HEK293 (cell line): Measurements from ENCODE around the gene AKAP8.

Experiments used
- CTCF ChIP-seq: fragments of 450-650 bp; formaldehyde crosslinking; IDR thresholded peaks from 2 replicates; pipeline ENCODE4 v1.5.1; 2016; ENCODE audit warnings: missing biosample characterization, missing genetic modification characterization
- MEIS1 ChIP-seq: sonication (generic); formaldehyde crosslinking; IDR thresholded peaks from 2 replicates; pipeline ENCODE4 v1.8.1; 2022; ENCODE audit warnings: missing genetic modification reagents, mild to moderate bottlenecking, borderline replicate concordance
- PATZ1 ChIP-seq: fragments of 450-650 bp; formaldehyde crosslinking; IDR thresholded peaks from 2 replicates; pipeline ENCODE4 v1.5.1; 2016; ENCODE audit warnings: missing biosample characterization, missing genetic modification characterization
- SCRT1 ChIP-seq: fragments of 450-650 bp; formaldehyde crosslinking; IDR thresholded peaks from 2 replicates; pipeline ENCODE4 v1.5.1; 2016; ENCODE audit warnings: missing biosample characterization, missing genetic modification characterization, borderline replicate concordance
- YY1 ChIP-seq: fragments of 450-650 bp; formaldehyde crosslinking; IDR thresholded peaks from 2 replicates; pipeline ENCODE4 v1.5.1; 2018; ENCODE audit warnings: missing biosample characterization, missing genetic modification characterization
- ZBTB7A ChIP-seq: fragments of 450-650 bp; formaldehyde crosslinking; IDR thresholded peaks from 2 replicates; pipeline ENCODE4 v1.5.1; 2016; ENCODE audit warnings: low read depth, missing biosample characterization, missing genetic modification characterization
- ZBTB8A ChIP-seq: fragments of 450-650 bp; formaldehyde crosslinking; IDR thresholded peaks from 2 replicates; pipeline ENCODE4 v1.5.1; 2016; ENCODE audit warnings: missing biosample characterization, missing genetic modification characterization
- ZNF174 ChIP-seq: fragments of 450-650 bp; formaldehyde crosslinking; IDR thresholded peaks from 2 replicates; pipeline ENCODE4 v1.5.0; 2017; ENCODE audit warnings: missing biosample characterization, mild to moderate bottlenecking, missing genetic modification characterization
- ZNF274 ChIP-seq, 2 experiments: fragments of 200-500 bp in 1 of 2; fragments of 450-650 bp in 1 of 2; sonication (Bioruptor generic) in 1 of 2; formaldehyde crosslinking in 1 of 2; IDR thresholded peaks; 2 replicates each; pipeline versions ENCODE4 v1.5.1 to v1.6.1; 2014 to 2016; ENCODE audit warnings: borderline replicate concordance in 1 of 2, inconsistent platforms in 1 of 2, low read length in 1 of 2, missing biosample characterization in 1 of 2, missing genetic modification characterization in 1 of 2
- ZNF426 ChIP-seq: fragments of 450-650 bp; formaldehyde crosslinking; IDR thresholded peaks from 2 replicates; pipeline ENCODE4 v1.5.1; 2017; ENCODE audit warnings: missing biosample characterization, missing genetic modification characterization, mild to moderate bottlenecking, inconsistent platforms, moderate library complexity

GRCh38 chr19:15427991-15428471 is 48.4 kb upstream of the AKAP8 start:
- TF ChIP-seq ZNF426 (tag by site-specific recombination) (no peak), CTCF (tag by site-specific recombination) (no peak), YY1 (no peak), PATZ1 (no peak), ZBTB8A (tag by site-specific recombination) (no peak), ZNF274 (IDR thresholded peaks at IDR 0.05; ENCODE audit: low read length) (no peak), ZNF274 (tag by site-specific recombination; IDR thresholded peaks at IDR 0.05; ENCODE audit: borderline replicate concordance) (no peak), ZBTB7A (tag by site-specific recombination) (no peak), ZNF174 (no peak), MEIS1 (CRISPR knock-in tag) (no peak), SCRT1 (tag by site-specific recombination) (no peak)
